ENCODE results near the gene PNMA8B.

- TF ChIP-seq, protein P1, sequence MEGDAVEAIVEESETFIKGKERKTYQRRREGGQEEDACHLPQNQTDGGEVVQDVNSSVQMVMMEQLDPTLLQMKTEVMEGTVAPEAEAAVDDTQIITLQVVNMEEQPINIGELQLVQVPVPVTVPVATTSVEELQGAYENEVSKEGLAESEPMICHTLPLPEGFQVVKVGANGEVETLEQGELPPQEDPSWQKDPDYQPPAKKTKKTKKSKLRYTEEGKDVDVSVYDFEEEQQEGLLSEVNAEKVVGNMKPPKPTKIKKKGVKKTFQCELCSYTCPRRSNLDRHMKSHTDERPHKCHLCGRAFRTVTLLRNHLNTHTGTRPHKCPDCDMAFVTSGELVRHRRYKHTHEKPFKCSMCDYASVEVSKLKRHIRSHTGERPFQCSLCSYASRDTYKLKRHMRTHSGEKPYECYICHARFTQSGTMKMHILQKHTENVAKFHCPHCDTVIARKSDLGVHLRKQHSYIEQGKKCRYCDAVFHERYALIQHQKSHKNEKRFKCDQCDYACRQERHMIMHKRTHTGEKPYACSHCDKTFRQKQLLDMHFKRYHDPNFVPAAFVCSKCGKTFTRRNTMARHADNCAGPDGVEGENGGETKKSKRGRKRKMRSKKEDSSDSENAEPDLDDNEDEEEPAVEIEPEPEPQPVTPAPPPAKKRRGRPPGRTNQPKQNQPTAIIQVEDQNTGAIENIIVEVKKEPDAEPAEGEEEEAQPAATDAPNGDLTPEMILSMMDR (conservative IDR thresholded peaks at IDR 0.05), result no peak
- no peak for TF ChIP-seq ZFX (IDR thresholded peaks at IDR 0.05)
Measured at GRCh38 chr19:46524308-46524707, 28.6 kb upstream of the PNMA8B start.

All from C4-2B (cell line).